Right lobe of liver (tissue), 6 donors: ENCODE data around the gene CEP135. TPM values are rescaled to one million over a fixed set of nuclear protein-coding genes. Genes with fewer than 3 reads are reported as not detected.
"Not testable (repeated sequence)": the region's sequence is repeated elsewhere in the genome, so short reads cannot be mapped to it uniquely, and the experiment has no call there.

Experiments
- ATAC-seq, 4 donors: fragments of 200-7000 bp; cut with Tn5 transposase; one replicate each; pipeline ENCODE4 v1.9.1; 2020; ENCODE audit warnings: mild to moderate bottlenecking in 4 of 4, moderate library complexity in 4 of 4
- DNase-seq, 3 donors: peaks; one replicate each; pipeline ENCODE4 v3.0.0-alpha.2; 2020
- H3K27ac ChIP-seq, 3 donors: fragments of 200-600 bp; one replicate each; pipeline ENCODE4 v1.8.0; 2022
- H3K27me3 ChIP-seq, 2 donors: fragments of 200-600 bp; one replicate each; pipeline ENCODE4 v1.8.0; 2022
- H3K36me3 ChIP-seq, 4 donors: fragments of 200-600 bp; sonication (generic) in 1 of 4; one replicate each; pipeline versions ENCODE4 v1.5.1 to v1.8.0; 2017 to 2022; ENCODE audit warnings: control low read depth in 1 of 4
- H3K4me1 ChIP-seq, 4 donors: fragments of 200-600 bp; sonication (generic) in 1 of 4; one replicate each; pipeline versions ENCODE4 v1.5.1 to v1.8.0; 2017 to 2022; ENCODE audit warnings: control low read depth in 1 of 4
- H3K4me3 ChIP-seq, 3 donors: fragments of 200-600 bp; one replicate each; pipeline ENCODE4 v1.8.0; 2022
- H3K9me3 ChIP-seq, 4 donors: fragments of 200-600 bp; sonication (generic) in 1 of 4; one replicate each; pipeline versions ENCODE4 v1.5.1 to v1.8.0; 2017 to 2022; ENCODE audit warnings: control low read depth in 1 of 4
- CTCF ChIP-seq, 4 donors: fragments of 200-600 bp in 3 of 4; fragments of 450-650 bp in 1 of 4; IDR thresholded peaks; one replicate each; pipeline versions ENCODE4 v1.5.1 to v1.8.0; 2016 to 2022; ENCODE audit warnings: antibody characterized with exemption in 4 of 4, mild to moderate bottlenecking in 2 of 4
- POLR2A ChIP-seq: fragments of 450-650 bp; IDR thresholded peaks from one replicate; pipeline ENCODE4 v1.6.1; 2017; ENCODE audit warnings: antibody characterized with exemption, mild to moderate bottlenecking
- WGBS: methylation state at CpG from one replicate; pipeline ENCODE4 v1.1.6; 2018; ENCODE audit warnings: low coverage, low lambda C conversion rate; ENCODE audit not compliant: insufficient coverage; ENCODE audit errors: missing lambda C conversion rate; 5-methylcytosine and 5-hydroxymethylcytosine counted together
- intact Hi-C, 2 donors: fragments of 100-400 bp; cut with DNase I; formaldehyde crosslinking; loops; one replicate each; pipeline versions ENCODE4 v1.11.2 to v1.14.1; 2022
- total RNA-seq, 6 experiments: library from RNA; depleted of rRNA in 2 of 6; stranded (reverse); fragments of >200 nt in 2 of 6; fragmentation: NEBNext Ultra II Directional in 3 of 6; extraction: Animal tissue kit (Norgen Biotek cat#: 25700) in 3 of 6; gene quantifications; one replicate each; pipeline versions ENCODE4 v1.1.0 to v1.2.4, GENCODE V29; 2016 to 2023
- donor health status: DM: no; HTN: yes; CAD: no.
- donor health status: DM: no; HTN: no; CAD: no.
- donor health status: DM: no; HTN: no; CAD: no.
- donor health status: DM: no; HTN: yes; CAD: no.
- donor health status: DM: no; HTN: yes; CAD: no.

The CEP135 gene
- total RNA-seq, 6 experiments from 2014 or later: 0.59 to 2.4 (median 1.7) TPM

- intact Hi-C loops: no loop called here
- Histone ChIP-seq H3K4me1 (no peaks in the 10 kb centered on the region), H3K27ac (no peak overlapping the region), H3K9me3 (no peaks in the 10 kb centered on the region), H3K27me3 (no peaks in the 10 kb centered on the region), H3K4me3 (no peak overlapping the region), H3K36me3 (no peaks in the 10 kb centered on the region)
- DNase-seq (no peak), ATAC-seq (no peak)
- TF ChIP-seq POLR2A (no peak), CTCF (IDR thresholded peaks at IDR 0.05) (no peak)
- WGBS: 56% methylated on average over 2 of the region's 2 CpGs
Observed at GRCh38 chr4:55931043-55931442, 17.7 kb upstream of the CEP135 start.

GRCh38 chr4:55931833-55932232 is 16.9 kb upstream of the CEP135 start:
- TF ChIP-seq POLR2A (no peak), CTCF (IDR thresholded peaks at IDR 0.05) (no peak)

GRCh38 chr4:55932511-55932910 is 16.2 kb upstream of the CEP135 start:
- H3K4me3 ChIP-seq: no peak overlapping the region
- H3K9me3 ChIP-seq: no peaks in the 10 kb centered on the region
- H3K27ac ChIP-seq: no peak overlapping the region
- H3K36me3 ChIP-seq: no peaks in the 10 kb centered on the region
- no peak for TF ChIP-seq CTCF (IDR thresholded peaks at IDR 0.05)
- no peak for TF ChIP-seq POLR2A
- no peaks in the 10 kb centered on the region for H3K27me3 ChIP-seq
- ATAC-seq: no peak
- no peak for DNase-seq
- 80% methylated on average over 2 of the region's 3 CpGs for WGBS
- intact Hi-C loops: no loop called here
- no peaks in the 10 kb centered on the region for H3K4me1 ChIP-seq

More at GRCh38 chr4:55931833-55932232, 16.9 kb upstream of the CEP135 start:
- intact Hi-C loops: no loop called here
- Histone ChIP-seq H3K4me1 (no peaks in the 10 kb centered on the region), H3K27ac (no peak overlapping the region), H3K4me3 (no peak overlapping the region), H3K9me3 (no peaks in the 10 kb centered on the region), H3K36me3 (no peaks in the 10 kb centered on the region), H3K27me3 (no peaks in the 10 kb centered on the region)
- 45% methylated on average over 3 of the region's 3 CpGs for WGBS
- no peak for ATAC-seq
- DNase-seq: no peak

GRCh38 chr4:55933611-55934010 is 15.1 kb upstream of the CEP135 start:
- ATAC-seq: no peak
- WGBS: 33% methylated on average over 2 of the region's 2 CpGs

GRCh38 chr4:55935907-55936306 is 12.8 kb upstream of the CEP135 start:
- ATAC-seq, H3K4me1 ChIP-seq, H3K36me3 ChIP-seq, H3K9me3 ChIP-seq, DNase-seq, H3K27ac ChIP-seq, intact Hi-C loops, H3K27me3 ChIP-seq, H3K4me3 ChIP-seq: not testable (repeated sequence)
- WGBS: 90% methylated on average over 5 of the region's 6 CpGs

More at GRCh38 chr4:55933611-55934010, 15.1 kb upstream of the CEP135 start:
- no peak for DNase-seq
- Histone ChIP-seq H3K36me3 (no peaks in the 10 kb centered on the region), H3K27me3 (no peaks in the 10 kb centered on the region), H3K4me3 (no peak overlapping the region), H3K27ac (no peak overlapping the region), H3K9me3 (no peaks in the 10 kb centered on the region), H3K4me1 (no peaks in the 10 kb centered on the region)
- intact Hi-C loops: no loop called here
- TF ChIP-seq CTCF (IDR thresholded peaks at IDR 0.05) (no peak), POLR2A (no peak)
